Ascending aorta (tissue), 2 donors: ENCODE results near the gene MYL4. TPM values are rescaled to one million over a fixed set of nuclear protein-coding genes. Genes with fewer than 3 reads are reported as not detected.
"Not testable (repeated sequence)": the region's sequence is repeated elsewhere in the genome, so short reads cannot be mapped to it uniquely, and the experiment has no call there.

Experiments
- DNase-seq, 2 donors: peaks; one replicate each; pipeline ENCODE4 v3.0.0-alpha.2; 2019; ENCODE audit warnings: low spot score in 2 of 2
- H3K27ac ChIP-seq, 2 donors: fragments of 200-600 bp; sonication (generic); one replicate each; pipeline ENCODE4 v1.5.1; 2016 to 2017; ENCODE audit warnings: mild to moderate bottlenecking in 1 of 2
- H3K27me3 ChIP-seq: fragments of 200-600 bp; sonication (generic); one replicate; pipeline ENCODE4 v1.5.1; 2017
- H3K36me3 ChIP-seq, 2 donors: fragments of 200-600 bp; sonication (generic); one replicate each; pipeline ENCODE4 v1.5.1; 2016
- H3K4me1 ChIP-seq, 2 donors: fragments of 200-600 bp; sonication (generic); one replicate each; pipeline ENCODE4 v1.5.1; 2016 to 2017; ENCODE audit warnings: mild to moderate bottlenecking in 1 of 2
- H3K4me3 ChIP-seq, 2 donors: fragments of 200-600 bp; sonication (generic); one replicate each; pipeline ENCODE4 v1.5.1; 2016 to 2017; ENCODE audit warnings: mild to moderate bottlenecking in 1 of 2
- H3K9me3 ChIP-seq, 2 donors: fragments of 200-600 bp; sonication (generic); one replicate each; pipeline ENCODE4 v1.5.1; 2016
- intact Hi-C: fragments of 100-400 bp; cut with DNase I; formaldehyde crosslinking; loops from one replicate; pipeline ENCODE4 v1.15.1; 2023
- total RNA-seq: library from RNA; depleted of rRNA; stranded (reverse); fragments of >200 nt; gene quantifications from one replicate; pipeline ENCODE4 v1.1.0, GENCODE V29; 2016
- TF ChIP-seq, protein P1 (sequence below), 3 experiments: fragments of 200-600 bp in 2 of 3; fragments of 450-650 bp in 1 of 3; sonication (generic) in 2 of 3; IDR thresholded peaks; one replicate each; pipeline ENCODE4 v1.5.1; 2016 to 2019; ENCODE audit warnings: antibody characterized with exemption in 3 of 3, mild to moderate bottlenecking in 1 of 3, moderate library complexity in 1 of 3

The MYL4 gene
- total RNA-seq, 1 donor from 2014 or later = not detected

- Histone ChIP-seq H3K9me3 (no peaks in the 10 kb centered on the region), H3K27me3 (no peaks in the 10 kb centered on the region), H3K4me1 (peaks cover 10 to 45% of the 10 kb centered on the region in 2 donors), H3K27ac (peak overlapping the region; percentile 96 to 97), H3K36me3 (no peaks in the 10 kb centered on the region), H3K4me3 (no peak overlapping the region)
- peak in 1 of 2 donors; percentile 81 for DNase-seq
- intact Hi-C loops = no loop called here
- TF ChIP-seq, protein P1, sequence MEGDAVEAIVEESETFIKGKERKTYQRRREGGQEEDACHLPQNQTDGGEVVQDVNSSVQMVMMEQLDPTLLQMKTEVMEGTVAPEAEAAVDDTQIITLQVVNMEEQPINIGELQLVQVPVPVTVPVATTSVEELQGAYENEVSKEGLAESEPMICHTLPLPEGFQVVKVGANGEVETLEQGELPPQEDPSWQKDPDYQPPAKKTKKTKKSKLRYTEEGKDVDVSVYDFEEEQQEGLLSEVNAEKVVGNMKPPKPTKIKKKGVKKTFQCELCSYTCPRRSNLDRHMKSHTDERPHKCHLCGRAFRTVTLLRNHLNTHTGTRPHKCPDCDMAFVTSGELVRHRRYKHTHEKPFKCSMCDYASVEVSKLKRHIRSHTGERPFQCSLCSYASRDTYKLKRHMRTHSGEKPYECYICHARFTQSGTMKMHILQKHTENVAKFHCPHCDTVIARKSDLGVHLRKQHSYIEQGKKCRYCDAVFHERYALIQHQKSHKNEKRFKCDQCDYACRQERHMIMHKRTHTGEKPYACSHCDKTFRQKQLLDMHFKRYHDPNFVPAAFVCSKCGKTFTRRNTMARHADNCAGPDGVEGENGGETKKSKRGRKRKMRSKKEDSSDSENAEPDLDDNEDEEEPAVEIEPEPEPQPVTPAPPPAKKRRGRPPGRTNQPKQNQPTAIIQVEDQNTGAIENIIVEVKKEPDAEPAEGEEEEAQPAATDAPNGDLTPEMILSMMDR (IDR thresholded peaks at IDR 0.05) = no peak
Measured at GRCh38 chr17:47265983-47266541, 56.9 kb downstream of the MYL4 start.

- Histone ChIP-seq H3K36me3 (no peaks in the 10 kb centered on the region), H3K4me1 (peaks cover 10 to 45% of the 10 kb centered on the region in 2 donors), H3K4me3 (no peak overlapping the region), H3K27ac (peak overlapping the region; percentile 96 to 97), H3K27me3 (no peaks in the 10 kb centered on the region), H3K9me3 (no peaks in the 10 kb centered on the region)
- TF ChIP-seq, protein P1 (IDR thresholded peaks at IDR 0.05) = no peak
- DNase-seq = no peak
- intact Hi-C loops = no loop called here
Measured at GRCh38 chr17:47266782-47267181, 57.6 kb downstream of the MYL4 start.

GRCh38 chr17:47267354-47267828 lies 58.2 kb downstream of the MYL4 start:
- H3K4me3 ChIP-seq = no peak overlapping the region
- no peaks in the 10 kb centered on the region for H3K27me3 ChIP-seq
- H3K9me3 ChIP-seq = no peaks in the 10 kb centered on the region
- intact Hi-C loops = no loop called here
- H3K27ac ChIP-seq = peak overlapping the region; percentile 96 to 97
- no peak for DNase-seq
- TF ChIP-seq, protein P1 (IDR thresholded peaks at IDR 0.05) = no peak
- peaks cover 10 to 45% of the 10 kb centered on the region in 2 donors for H3K4me1 ChIP-seq
- H3K36me3 ChIP-seq = no peaks in the 10 kb centered on the region

DNA sequence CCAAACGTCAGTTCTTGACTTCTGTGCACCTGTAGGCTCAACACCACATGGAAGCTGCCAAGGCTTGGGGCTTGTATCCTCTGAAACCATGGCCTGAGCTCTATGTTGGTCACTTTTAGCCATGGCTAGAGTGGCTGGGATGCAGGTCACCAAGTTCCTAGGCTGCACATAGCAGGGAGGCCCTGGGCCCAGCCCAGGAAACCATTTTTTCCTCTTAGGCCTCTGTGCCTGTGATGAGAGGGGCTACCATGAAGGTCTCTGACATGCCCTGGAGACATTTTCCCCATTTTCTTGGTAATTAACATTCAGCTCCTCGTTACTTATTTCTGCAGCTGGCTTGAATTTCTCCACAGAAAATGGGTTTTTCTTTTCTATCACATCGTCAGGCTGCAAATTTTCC lies 59.8 kb downstream of the MYL4 start:
- H3K27me3 ChIP-seq = not testable (repeated sequence)

GRCh38 chr17:47269561-47270280 lies 60.6 kb downstream of the MYL4 start:
- Histone ChIP-seq H3K4me1 (peaks cover 12 to 55% of the 10 kb centered on the region in 2 donors), H3K27ac (peak overlapping the region; percentile 96 to 97)
- intact Hi-C loops, DNase-seq, H3K4me3 ChIP-seq, H3K36me3 ChIP-seq, H3K27me3 ChIP-seq, H3K9me3 ChIP-seq: not testable (repeated sequence)

More for the DNA sequence above, 59.8 kb downstream of the MYL4 start:
- DNase-seq, H3K36me3 ChIP-seq, H3K4me3 ChIP-seq, intact Hi-C loops, H3K9me3 ChIP-seq: not testable (repeated sequence)
- H3K4me1 ChIP-seq = peaks cover 10 to 50% of the 10 kb centered on the region in 2 donors
- peak overlapping the region; percentile 96 to 97 for H3K27ac ChIP-seq

DNA sequence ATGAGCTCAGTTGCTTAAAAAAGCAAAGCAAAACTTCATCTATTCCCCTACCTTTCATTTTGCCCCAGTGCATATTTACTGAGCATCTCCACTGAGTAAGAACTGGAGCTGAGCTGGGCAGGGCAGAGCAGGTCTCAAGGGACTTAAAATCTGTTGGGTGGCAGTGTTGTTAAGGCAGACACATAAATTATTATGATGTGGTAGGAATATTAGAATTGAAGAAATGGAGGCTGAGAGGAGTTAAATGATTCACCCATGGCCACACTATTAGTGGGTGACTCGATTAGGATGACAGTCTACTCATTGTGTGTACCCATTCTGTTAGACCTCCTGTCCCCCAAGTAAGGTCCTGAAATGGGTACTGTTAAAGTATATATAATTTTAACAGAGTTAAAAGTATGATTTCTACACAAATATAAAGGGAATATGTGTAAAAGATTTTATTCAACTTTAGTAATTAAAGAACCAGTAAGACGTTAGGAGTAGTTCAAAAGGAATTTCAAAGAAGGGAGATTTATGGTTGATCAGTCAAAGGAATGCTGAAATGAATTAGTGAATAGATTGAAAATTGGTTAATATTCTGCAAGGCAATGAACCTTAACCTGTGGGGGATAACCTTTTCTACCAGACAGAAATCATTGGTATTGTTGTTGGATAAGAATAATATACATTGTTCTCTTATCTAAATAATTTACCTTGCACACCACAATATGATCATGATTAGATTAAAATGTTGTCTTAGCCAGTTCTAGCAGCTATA lies 62.0 kb downstream of the MYL4 start:
- DNase-seq = no peak
- H3K9me3 ChIP-seq = no peaks in the 10 kb centered on the region
- peaks cover 22 to 67% of the 10 kb centered on the region in 2 donors for H3K4me1 ChIP-seq
- no peak overlapping the region for H3K4me3 ChIP-seq
- TF ChIP-seq, protein P1 (IDR thresholded peaks at IDR 0.05) = no peak
- H3K27me3 ChIP-seq = no peaks in the 10 kb centered on the region
- intact Hi-C loops = no loop called here
- H3K27ac ChIP-seq = peak overlapping the region; percentile 96 to 97
- H3K36me3 ChIP-seq = peaks cover 0 to 2% of the 10 kb centered on the region in 2 donors
